ELF-1 (cell line): Measurements from ENCODE around the gene ZMIZ1.
A peak's percentile ranks its signal among the peaks of the same experiment; 100 is the strongest.
"Not testable (repeated sequence)": the region's sequence is repeated elsewhere in the genome, so short reads cannot be mapped to it uniquely, and the experiment has no call there.

Source experiments
- DNase-seq: peaks from one replicate; pipeline ENCODE4 v3.0.0-alpha.2; 2016; ENCODE audit warnings: low read depth, low spot score

ZMIZ1 gene

DNA sequence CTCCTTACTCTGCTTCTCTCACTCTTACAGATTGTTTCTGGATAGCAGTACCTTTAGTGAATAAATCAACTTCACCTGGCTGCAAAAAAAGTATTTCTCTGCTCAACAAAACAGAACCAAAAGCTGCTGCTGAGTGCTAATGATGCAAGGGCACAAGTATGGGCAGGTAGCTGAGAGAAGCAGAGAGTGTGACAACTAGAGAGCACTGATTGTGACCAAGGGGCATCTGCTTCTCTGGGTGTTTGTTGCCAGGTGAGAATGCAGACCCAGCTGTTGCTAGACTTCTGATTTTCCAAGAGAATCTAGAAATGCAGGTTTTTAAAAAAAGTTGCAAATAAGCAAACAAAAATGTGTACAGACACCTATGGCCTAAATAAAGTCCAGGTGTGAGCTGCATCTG, 253.2 kb downstream of the ZMIZ1 start:
- no peak for DNase-seq

GRCh38 chr10:79322616-79323543, 254.1 kb downstream of the ZMIZ1 start:
- no peak for DNase-seq

GRCh38 chr10:79323602-79324001, 254.8 kb downstream of the ZMIZ1 start:
- no peak for DNase-seq

DNA sequence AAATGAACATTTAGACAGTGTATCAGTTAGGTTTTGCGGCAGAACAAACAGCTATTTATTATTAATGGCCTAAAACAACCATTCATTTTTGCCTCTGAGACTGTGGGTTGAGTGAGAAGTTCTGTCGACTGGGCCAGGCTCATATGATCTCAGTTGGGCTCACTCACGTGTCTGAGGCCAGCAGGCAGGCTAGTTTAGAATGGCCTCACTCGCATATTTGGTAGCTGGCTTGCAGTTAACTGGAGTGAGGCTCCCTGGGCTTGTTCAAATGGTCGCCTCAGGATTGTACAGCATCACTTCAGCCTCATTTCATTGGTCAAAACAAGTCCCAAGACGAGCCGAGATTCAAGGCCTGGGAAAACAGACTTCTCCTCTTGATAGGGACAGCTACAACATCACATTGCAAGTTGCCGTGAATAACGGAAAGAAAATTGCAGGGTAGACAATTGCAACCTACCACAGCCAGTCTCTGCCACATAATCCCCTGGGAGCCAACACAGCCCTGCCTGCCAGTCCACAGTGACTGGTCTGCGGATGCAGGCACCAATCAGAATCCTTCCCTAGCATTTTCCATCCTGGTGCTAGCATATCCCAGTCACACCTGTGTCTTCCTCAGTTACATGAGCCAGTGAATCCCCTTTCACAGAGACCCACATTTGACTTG, 255.4 kb downstream of the ZMIZ1 start:
- DNase-seq, result no peak

GRCh38 chr10:79326361-79327089, 257.8 kb downstream of the ZMIZ1 start:
- DNase-seq, result no peak

DNA sequence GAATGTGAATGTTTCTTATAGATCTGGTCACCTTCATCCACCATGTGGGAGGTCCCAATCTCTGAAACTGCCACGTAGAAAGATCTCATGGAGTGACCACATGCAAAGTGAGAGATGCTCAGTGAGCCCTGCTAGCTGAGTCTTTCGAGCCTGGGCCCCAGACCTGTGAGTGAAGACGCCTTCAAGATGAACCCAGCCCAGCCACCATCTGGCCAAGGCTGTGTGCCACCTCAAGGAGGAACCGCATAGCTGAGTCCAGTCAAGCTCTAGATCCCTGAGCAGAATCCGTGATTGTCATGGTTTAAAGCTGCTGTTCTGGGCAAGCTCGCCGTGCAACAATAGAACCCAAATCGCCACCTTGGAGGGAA, 258.3 kb downstream of the ZMIZ1 start:
- DNase-seq, result no peak

- no peak for DNase-seq
Observed at GRCh38 chr10:79328147-79328701, 259.5 kb downstream of the ZMIZ1 start.

GRCh38 chr10:79328737-79329504, 260.2 kb downstream of the ZMIZ1 start:
- no peak for DNase-seq

- no peak for DNase-seq
Observed at GRCh38 chr10:79329529-79329928, 260.8 kb downstream of the ZMIZ1 start.

GRCh38 chr10:79331226-79331625, 262.5 kb downstream of the ZMIZ1 start:
- DNase-seq, result no peak

- DNase-seq, result no peak
Observed at GRCh38 chr10:79331709-79332108, 262.9 kb downstream of the ZMIZ1 start.

DNA sequence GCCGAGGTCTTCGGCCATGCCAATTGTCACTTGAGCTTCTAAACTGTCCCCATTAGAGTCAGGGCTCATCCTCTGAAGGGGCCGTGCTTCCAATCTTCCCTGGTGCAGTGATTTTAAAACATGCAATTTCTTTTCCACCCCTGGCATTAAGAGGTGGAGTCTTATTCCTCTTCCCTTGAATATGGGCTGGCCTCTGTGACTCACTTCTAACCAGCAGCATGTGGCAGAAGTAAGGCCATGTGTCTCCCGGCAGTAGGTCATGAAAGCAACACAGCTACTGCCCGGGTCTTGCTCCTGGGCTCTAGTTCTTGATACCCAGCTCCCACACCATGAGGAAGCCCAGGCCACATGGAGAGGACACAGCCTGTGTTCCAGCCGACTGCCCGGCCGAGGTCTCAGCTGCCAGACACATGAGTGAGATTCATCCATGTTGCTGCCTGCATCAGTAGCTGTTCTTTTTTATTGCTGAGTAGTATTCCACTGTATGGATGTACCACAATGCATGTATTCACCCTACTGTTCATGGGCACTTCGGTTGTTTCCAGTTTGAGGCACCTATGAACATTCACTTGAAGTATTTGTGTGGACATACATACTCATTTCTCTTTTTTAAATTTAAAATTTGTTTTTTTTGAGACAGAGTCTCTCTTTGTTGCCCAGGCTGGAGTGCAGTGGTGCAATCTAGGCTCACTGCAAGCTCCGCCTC, 264.0 kb downstream of the ZMIZ1 start:
- not testable (repeated sequence) for DNase-seq

DNA sequence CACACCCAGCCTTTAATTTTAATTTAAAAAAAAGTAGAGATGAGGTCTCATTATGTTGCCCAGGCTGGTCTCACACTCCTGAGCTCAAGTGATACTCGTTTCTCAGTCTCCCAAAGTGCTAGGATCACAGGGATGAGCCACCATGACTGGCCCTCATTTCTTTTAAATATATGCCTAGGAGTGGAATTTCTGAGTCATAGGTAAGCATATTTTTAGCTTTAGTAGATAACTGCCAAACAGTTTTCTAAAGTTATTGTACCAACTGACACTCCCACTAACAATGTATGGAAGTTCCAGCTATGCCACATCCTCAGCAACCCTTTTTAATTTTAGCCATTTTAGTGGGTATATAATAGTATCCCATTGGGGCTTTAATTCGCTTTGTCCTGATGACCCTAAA, 264.7 kb downstream of the ZMIZ1 start:
- DNase-seq, result no peak

- DNase-seq, result no peak
Observed at GRCh38 chr10:79334573-79334972, 265.8 kb downstream of the ZMIZ1 start.

DNA sequence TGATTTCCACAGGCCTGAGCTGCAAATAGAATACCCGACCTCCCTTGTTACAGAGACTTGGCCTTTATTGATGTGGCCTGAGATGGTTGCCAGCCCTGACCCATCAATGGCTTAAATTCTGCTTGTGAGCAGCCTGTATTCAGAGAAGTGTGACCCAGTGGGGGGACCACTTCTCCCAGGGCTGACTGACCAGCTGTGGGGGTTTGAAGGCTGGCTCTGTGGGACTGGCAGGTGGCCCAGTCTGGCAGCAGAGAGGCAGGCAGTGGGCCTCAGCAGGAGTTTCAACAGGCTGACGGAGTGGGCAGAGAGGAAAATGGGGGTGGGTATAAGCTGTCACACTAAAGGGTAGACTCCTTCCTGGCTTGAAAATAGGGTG, 266.3 kb downstream of the ZMIZ1 start:
- DNase-seq, result no peak

DNA sequence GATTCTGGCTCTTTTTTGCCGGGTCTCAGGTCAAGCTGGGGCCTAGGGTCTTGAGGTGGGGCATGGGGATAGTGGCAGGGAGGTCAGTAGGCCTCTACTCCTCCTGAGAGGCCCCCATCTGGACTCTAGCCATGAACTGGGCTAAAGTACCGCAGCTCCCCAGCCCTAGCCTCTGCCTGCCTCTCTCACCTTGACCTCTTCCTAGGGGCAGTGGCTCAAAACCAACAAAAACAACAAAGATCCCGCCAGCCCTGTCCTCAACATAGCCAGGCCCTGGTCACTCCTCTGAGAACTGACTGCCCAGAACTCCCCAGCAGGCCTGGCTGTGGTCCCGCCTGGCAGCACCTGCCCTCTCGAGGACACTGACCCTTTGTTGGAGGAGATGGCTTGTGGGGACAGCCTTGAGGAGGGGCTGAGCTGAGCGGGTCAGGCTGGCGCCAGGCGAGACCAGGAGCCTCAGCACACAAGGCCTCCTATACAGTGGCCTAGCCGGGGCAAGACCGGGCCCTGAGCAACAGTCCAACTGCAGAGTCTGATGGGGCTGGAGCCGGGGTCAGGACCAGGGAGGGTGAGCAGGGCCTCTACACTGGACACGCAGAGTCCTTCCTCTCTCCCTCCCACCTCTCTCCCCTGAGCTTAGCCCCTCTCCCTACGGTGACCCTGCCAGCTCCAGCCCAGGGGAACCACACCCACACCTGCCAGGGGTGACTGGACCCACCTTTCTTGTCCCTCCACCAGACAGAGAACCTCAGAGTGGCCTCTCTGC, 266.9 kb downstream of the ZMIZ1 start:
- DNase-seq, result no peak

DNA sequence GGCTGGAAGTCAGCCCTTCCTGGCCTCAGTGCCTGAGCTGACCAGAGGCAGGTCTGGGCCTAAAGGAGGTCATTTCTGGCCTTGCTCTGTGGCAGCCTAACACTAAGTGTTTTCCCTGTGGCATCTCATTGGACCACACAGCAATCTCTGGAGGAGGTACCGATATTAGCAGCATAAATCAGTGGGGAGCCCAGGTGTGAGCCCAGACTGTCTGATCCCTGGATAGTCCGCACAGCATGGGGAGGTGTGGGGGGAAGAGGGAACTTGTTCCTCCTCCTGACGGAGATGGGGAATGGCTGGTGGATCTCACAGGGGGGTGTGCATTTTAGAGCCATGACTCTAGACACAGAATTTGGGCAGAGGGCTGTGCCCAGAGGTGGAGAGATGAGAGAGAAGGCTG, 267.5 kb downstream of the ZMIZ1 start:
- no peak for DNase-seq

GRCh38 chr10:79336739-79337138, 268.0 kb downstream of the ZMIZ1 start:
- DNase-seq, result peak; percentile 75

DNA sequence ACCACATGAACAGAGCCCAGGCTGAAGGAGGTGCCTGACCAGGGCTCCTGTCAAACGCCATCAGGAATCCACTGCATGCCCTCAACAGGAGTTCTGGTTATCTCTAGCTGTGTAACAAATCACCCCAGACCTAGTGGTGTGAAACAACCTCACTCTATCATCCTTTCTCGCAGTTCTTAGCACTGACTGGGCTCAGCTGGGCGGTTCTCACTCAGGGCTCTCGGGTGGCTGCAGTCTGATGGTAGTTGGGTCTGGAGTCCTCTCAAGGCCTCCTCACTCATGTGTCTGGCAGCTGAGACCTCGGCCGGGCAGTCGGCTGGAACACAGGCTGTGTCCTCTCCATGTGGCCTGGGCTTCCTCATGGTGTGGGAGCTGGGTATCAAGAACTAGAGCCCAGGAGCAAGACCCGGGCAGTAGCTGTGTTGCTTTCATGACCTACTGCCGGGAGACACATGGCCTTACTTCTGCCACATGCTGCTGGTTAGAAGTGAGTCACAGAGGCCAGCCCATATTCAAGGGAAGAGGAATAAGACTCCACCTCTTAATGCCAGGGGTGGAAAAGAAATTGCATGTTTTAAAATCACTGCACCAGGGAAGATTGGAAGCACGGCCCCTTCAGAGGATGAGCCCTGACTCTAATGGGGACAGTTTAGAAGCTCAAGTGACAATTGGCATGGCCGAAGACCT, 269.2 kb downstream of the ZMIZ1 start:
- not testable (repeated sequence) for DNase-seq
